Measurements from ENCODE around the gene TBCA. TPM values are rescaled to one million over a fixed set of nuclear protein-coding genes. Genes with fewer than 3 reads are reported as not detected.

The TBCA gene
- total and polyA plus RNA-seq, 12 donors = 184 to 595 (median 288) TPM

DNA sequence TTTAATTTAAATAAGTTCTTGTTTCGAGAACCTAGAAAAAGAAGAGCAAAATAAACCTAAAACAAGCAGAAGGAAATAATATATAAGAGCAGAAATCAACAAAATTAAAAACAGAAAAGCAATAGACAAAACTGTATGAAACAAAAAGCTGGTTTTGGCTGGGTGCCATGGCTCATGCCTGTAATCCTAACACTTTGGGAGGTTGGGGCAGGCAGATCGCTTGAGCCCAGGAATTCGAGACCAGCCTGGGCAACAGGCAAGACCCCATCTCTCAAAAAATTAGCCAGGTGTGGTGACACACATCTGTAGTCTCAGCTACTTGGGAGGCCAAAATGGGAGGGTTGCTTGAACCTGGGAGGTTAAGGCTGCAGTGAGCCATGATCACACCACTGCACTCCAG lies 78.4 kb downstream of the TBCA start:
- Histone ChIP-seq H3K27ac (no peak overlapping the region), H3K36me3 (replicated peaks in 1 of 2) (peaks cover 0 to 6% of the 10 kb centered on the region in 2 donors), H3K9me3 (replicated peaks in 1 of 3) (peaks cover 0 to 8% (median 0%) of the 10 kb centered on the region in 3 donors), H3K27me3 (no peaks in the 10 kb centered on the region), H3K4me1 (replicated peaks in 1 of 2) (peaks cover 0 to 14% of the 10 kb centered on the region in 2 donors), H3K4me3 (no peak overlapping the region)
- WGBS, 4 donors = 89 to 98% (median 96%) methylated on average over 3 of the region's 3 CpGs
- TF ChIP-seq, protein P1, sequence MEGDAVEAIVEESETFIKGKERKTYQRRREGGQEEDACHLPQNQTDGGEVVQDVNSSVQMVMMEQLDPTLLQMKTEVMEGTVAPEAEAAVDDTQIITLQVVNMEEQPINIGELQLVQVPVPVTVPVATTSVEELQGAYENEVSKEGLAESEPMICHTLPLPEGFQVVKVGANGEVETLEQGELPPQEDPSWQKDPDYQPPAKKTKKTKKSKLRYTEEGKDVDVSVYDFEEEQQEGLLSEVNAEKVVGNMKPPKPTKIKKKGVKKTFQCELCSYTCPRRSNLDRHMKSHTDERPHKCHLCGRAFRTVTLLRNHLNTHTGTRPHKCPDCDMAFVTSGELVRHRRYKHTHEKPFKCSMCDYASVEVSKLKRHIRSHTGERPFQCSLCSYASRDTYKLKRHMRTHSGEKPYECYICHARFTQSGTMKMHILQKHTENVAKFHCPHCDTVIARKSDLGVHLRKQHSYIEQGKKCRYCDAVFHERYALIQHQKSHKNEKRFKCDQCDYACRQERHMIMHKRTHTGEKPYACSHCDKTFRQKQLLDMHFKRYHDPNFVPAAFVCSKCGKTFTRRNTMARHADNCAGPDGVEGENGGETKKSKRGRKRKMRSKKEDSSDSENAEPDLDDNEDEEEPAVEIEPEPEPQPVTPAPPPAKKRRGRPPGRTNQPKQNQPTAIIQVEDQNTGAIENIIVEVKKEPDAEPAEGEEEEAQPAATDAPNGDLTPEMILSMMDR (IDR thresholded peaks at IDR 0.05) = no peak
- TF ChIP-seq POLR2A (IDR thresholded peaks at IDR 0.05) = no peak
- peak in 5 of 7 donors; percentile 15 to 52 (median 45) for DNase-seq
- intact Hi-C loops (cut with DNase I) = no loop called here

DNA sequence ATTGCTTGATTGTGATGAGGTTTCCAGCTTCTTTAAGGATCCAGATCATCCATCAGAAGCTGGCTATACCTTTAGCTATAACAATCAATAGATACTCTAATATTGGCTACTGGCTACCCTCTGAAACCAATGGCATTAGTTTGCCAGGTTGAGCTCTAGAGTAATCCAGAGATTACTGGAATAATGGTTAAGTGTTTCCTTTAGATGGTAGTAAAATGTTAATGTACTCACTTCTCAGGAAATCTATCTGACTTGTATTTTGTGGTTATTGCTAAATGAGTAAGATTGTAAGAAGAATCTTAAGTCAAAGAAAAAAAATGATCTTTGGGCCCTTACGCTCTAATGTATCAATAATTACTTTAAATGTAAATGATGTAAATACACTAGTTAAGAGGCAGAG lies 80.0 kb downstream of the TBCA start:
- H3K4me1 ChIP-seq (replicated peaks in 1 of 2) = peaks cover 0 to 14% of the 10 kb centered on the region in 2 donors
- no peak overlapping the region for H3K4me3 ChIP-seq
- H3K27me3 ChIP-seq = no peaks in the 10 kb centered on the region
- WGBS, 4 donors = 96 to 100% (median 98%) methylated on average over 1 of the region's 1 CpG
- no peak for DNase-seq
- no peak overlapping the region for H3K27ac ChIP-seq
- no peaks in the 10 kb centered on the region for H3K36me3 ChIP-seq (replicated peaks in 1 of 2)
- TF ChIP-seq, protein P1 (IDR thresholded peaks at IDR 0.05) = no peak
- TF ChIP-seq POLR2A (IDR thresholded peaks at IDR 0.05) = no peak
- peaks cover 0 to 8% (median 0%) of the 10 kb centered on the region in 3 donors for H3K9me3 ChIP-seq (replicated peaks in 1 of 3)
- intact Hi-C loops (cut with DNase I) = no loop called here

DNA sequence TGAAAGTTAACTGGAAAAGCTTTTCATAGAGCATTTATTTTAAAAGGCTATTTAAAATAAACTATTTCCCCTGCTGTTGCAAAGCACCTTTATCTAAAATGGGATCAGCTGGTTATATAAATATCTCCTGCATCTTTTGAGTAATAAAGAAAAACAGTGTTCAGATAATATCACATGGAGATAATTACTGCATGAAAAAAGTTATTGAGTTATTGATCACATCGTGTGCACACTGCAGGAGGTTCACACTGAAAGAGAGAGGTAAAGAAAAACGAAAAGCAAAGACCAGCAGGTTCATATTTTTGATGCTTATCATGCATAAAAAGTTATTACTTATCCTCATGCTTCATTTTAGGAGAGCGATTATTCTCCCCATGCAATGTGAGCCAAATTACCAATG lies 82.2 kb downstream of the TBCA start:
- H3K9me3 ChIP-seq (replicated peaks in 1 of 3) = peaks cover 0 to 8% (median 0%) of the 10 kb centered on the region in 3 donors
- H3K4me3 ChIP-seq = no peak overlapping the region
- DNase-seq = no peak
- 81 to 89% (median 87%) methylated on average over 3 of the region's 3 CpGs for WGBS, 4 donors
- no peaks in the 10 kb centered on the region for H3K27me3 ChIP-seq
- H3K36me3 ChIP-seq (replicated peaks in 1 of 2) = peaks cover 0 to 9% of the 10 kb centered on the region in 2 donors
- no peak overlapping the region for H3K27ac ChIP-seq
- TF ChIP-seq POLR2A (IDR thresholded peaks at IDR 0.05) = no peak
- TF ChIP-seq, protein P1 (IDR thresholded peaks at IDR 0.05) = no peak
- intact Hi-C loops (cut with DNase I) = no loop called here
- peaks cover 0 to 8% of the 10 kb centered on the region in 2 donors for H3K4me1 ChIP-seq (replicated peaks in 1 of 2)

DNA sequence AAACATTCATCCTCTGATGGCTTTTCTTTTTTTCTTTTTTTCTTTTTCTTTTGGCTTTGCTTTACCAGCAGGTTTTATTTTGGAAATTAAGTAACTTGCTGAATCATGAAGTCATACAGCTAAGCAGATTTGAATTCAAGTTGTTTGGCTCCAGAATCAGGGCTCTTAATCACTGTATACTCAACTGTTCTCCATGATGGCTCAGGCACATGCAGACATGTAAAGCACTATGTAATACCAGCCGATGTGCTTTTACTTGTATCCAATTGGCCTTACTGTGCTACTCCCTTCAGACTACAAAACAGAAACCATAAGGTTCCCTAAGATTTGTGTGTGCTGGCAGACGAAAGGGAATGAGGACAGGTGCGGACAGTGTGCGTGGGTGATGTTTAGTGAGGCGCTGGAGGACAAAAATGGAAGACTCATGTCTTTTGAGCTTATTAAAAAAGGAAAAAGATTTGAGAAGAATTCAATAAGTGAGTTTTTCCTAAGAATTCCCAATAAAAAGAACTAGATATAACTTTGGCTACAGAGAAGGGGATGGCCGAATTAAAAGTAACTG lies 92.9 kb downstream of the TBCA start:
- intact Hi-C loops (cut with DNase I) = no loop called here
- no peak for TF ChIP-seq POLR2A (IDR thresholded peaks at IDR 0.05)
- TF ChIP-seq, protein P1 (IDR thresholded peaks at IDR 0.05) = no peak
- WGBS, 4 donors = 92 to 94% (median 93%) methylated on average over 6 of the region's 6 CpGs

More for the DNA sequence above, 92.9 kb downstream of the TBCA start:
- H3K9me3 ChIP-seq (replicated peaks in 1 of 3) = no peaks in the 10 kb centered on the region
- no peak overlapping the region for H3K4me3 ChIP-seq
- DNase-seq = no peak
- H3K36me3 ChIP-seq (replicated peaks in 1 of 2) = peaks cover 0 to 2% of the 10 kb centered on the region in 2 donors
- no peaks in the 10 kb centered on the region for H3K27me3 ChIP-seq
- no peaks in the 10 kb centered on the region for H3K4me1 ChIP-seq (replicated peaks in 1 of 2)
- H3K27ac ChIP-seq = no peak overlapping the region

All from adrenal gland (tissue), 12 donors.